Neural cell (in vitro differentiated cells): ENCODE measurements around the gene FUBP3. TPM values are rescaled to one million over a fixed set of nuclear protein-coding genes. Genes with fewer than 3 reads are reported as not detected.

ENCODE experiments used
- H2AFZ ChIP-seq: fragments of 200-600, 300-800 bp; sonication (generic), shearing (Covaris generic); 2 replicates; pipeline ENCODE4 v1.6.0; 2014; ENCODE audit warnings: low read depth, mild to moderate bottlenecking, antibody characterized with exemption, low read length, moderate library complexity
- H3F3A ChIP-seq: fragments of 200-600 bp; shearing (Covaris generic); 2 replicates; pipeline ENCODE4 v1.6.1; 2016; ENCODE audit warnings: mild to moderate bottlenecking, moderate library complexity, mixed read lengths, antibody characterized with exemption, low read length; ENCODE audit not compliant: insufficient read depth, poor library complexity, severe bottlenecking
- H3K27ac ChIP-seq: fragments of 200-600, 300-800 bp; sonication (generic), shearing (Covaris generic); 2 replicates; pipeline ENCODE4 v1.5.1; 2014; ENCODE audit warnings: mild to moderate bottlenecking, low read length, moderate library complexity
- H3K27me3 ChIP-seq: fragments of 300-800, 200-600 bp; sonication (generic), shearing (Covaris generic); 2 replicates; pipeline ENCODE4 v1.6.0; 2014; ENCODE audit warnings: mild to moderate bottlenecking, low read depth, low read length, moderate library complexity; ENCODE audit not compliant: insufficient read depth
- H3K36me3 ChIP-seq: fragments of 300-800, 200-600 bp; sonication (generic), shearing (Covaris generic); 2 replicates; pipeline ENCODE4 v1.5.1; 2014; ENCODE audit warnings: mild to moderate bottlenecking, antibody characterized with exemption, low read length, moderate library complexity; ENCODE audit not compliant: insufficient read depth
- H3K4me2 ChIP-seq: fragments of 300-800, 200-600 bp; sonication (generic), shearing (Covaris generic); 2 replicates; pipeline ENCODE4 v1.6.0; 2014; ENCODE audit warnings: mild to moderate bottlenecking, low read length
- H3K4me3 ChIP-seq: fragments of 300-800, 200-600 bp; sonication (generic), shearing (Covaris generic); 2 replicates; pipeline ENCODE4 v1.5.1; 2014; ENCODE audit warnings: mild to moderate bottlenecking, low read length, moderate library complexity
- H3K79me2 ChIP-seq: fragments of 200-600 bp; shearing (Covaris generic); replicated peaks from 2 replicates; pipeline ENCODE4 v1.6.0; 2014; ENCODE audit warnings: mild to moderate bottlenecking, low read length, moderate library complexity; ENCODE audit not compliant: insufficient read depth
- H3K9ac ChIP-seq: fragments of 300-800, 200-600 bp; sonication (generic), shearing (Covaris generic); 2 replicates; pipeline ENCODE4 v1.6.1; 2016; ENCODE audit warnings: mild to moderate bottlenecking, low read length, mixed read lengths
- H3K9me2 ChIP-seq: fragments of 200-600 bp; shearing (Covaris generic); 2 replicates; pipeline ENCODE4 v1.6.1; 2016; ENCODE audit warnings: mild to moderate bottlenecking, low read length, mixed read lengths; ENCODE audit not compliant: insufficient read depth
- H3K9me3 ChIP-seq: fragments of 200-600, 300-800 bp; sonication (generic), shearing (Covaris generic); 2 replicates; pipeline ENCODE4 v1.6.1; 2016; ENCODE audit warnings: mild to moderate bottlenecking, mixed run types, low read length, moderate library complexity, mixed read lengths
- H4K20me1 ChIP-seq: fragments of 200-600 bp; shearing (Covaris generic); 2 replicates; pipeline ENCODE4 v1.6.1; 2016; ENCODE audit warnings: mild to moderate bottlenecking, mixed run types; ENCODE audit not compliant: insufficient read depth
- EP300 ChIP-seq: fragments of 450-650 bp; conservative IDR thresholded peaks from 2 replicates; pipeline ENCODE4 v1.6.1; 2014; ENCODE audit warnings: antibody characterized with exemption, mild to moderate bottlenecking, moderate library complexity; ENCODE audit not compliant: poor library complexity, severe bottlenecking
- EZH2 ChIP-seq: fragments of 200-600, 300-800 bp; shearing (Covaris generic), sonication (generic); IDR thresholded peaks from 2 replicates; pipeline ENCODE4 v1.6.1; 2014; ENCODE audit warnings: antibody characterized with exemption, low read length, borderline replicate concordance, mild to moderate bottlenecking; ENCODE audit not compliant: insufficient read depth, poor library complexity, severe bottlenecking
- MXI1 ChIP-seq: fragments of 450-650 bp; conservative IDR thresholded peaks from 2 replicates; pipeline ENCODE4 v1.6.1; 2014; ENCODE audit warnings: antibody characterized with exemption, mild to moderate bottlenecking; ENCODE audit not compliant: poor library complexity, severe bottlenecking
- POLR2AphosphoS5 ChIP-seq: IDR thresholded peaks from 2 replicates; pipeline ENCODE4 v1.6.1; 2012
- RAD21 ChIP-seq: fragments of 450-650 bp; conservative IDR thresholded peaks from 2 replicates; pipeline ENCODE4 v1.6.1; 2014; ENCODE audit warnings: antibody characterized with exemption, mild to moderate bottlenecking, moderate library complexity
- SMC3 ChIP-seq: fragments of 450-650 bp; conservative IDR thresholded peaks from 2 replicates; pipeline ENCODE4 v1.6.1; 2014; ENCODE audit warnings: antibody characterized with exemption, mild to moderate bottlenecking, moderate library complexity; ENCODE audit not compliant: poor library complexity
- TAF1 ChIP-seq: IDR thresholded peaks from 2 replicates; pipeline ENCODE4 v1.6.1; 2012; ENCODE audit warnings: low read depth
- polyA plus RNA-seq: library from polyadenylated mRNA; depleted of rRNA; stranded (reverse); fragments of >200 nt; gene quantifications from 2 replicates; pipeline ENCODE4 v1.2.3, GENCODE V29; 2014
- TF ChIP-seq, protein P1 (sequence below): IDR thresholded peaks from 2 replicates; pipeline ENCODE4 v1.6.1; 2012; ENCODE audit warnings: borderline replicate concordance
- TF ChIP-seq, protein P2 (sequence below): fragments of 450-650 bp; IDR thresholded peaks from 2 replicates; pipeline ENCODE4 v1.5.1; 2014; ENCODE audit warnings: antibody characterized with exemption, mild to moderate bottlenecking, moderate library complexity; ENCODE audit not compliant: poor library complexity, severe bottlenecking

The FUBP3 gene
- polyA plus RNA-seq, 1 donor from 2014 or later = 70.5 TPM

DNA sequence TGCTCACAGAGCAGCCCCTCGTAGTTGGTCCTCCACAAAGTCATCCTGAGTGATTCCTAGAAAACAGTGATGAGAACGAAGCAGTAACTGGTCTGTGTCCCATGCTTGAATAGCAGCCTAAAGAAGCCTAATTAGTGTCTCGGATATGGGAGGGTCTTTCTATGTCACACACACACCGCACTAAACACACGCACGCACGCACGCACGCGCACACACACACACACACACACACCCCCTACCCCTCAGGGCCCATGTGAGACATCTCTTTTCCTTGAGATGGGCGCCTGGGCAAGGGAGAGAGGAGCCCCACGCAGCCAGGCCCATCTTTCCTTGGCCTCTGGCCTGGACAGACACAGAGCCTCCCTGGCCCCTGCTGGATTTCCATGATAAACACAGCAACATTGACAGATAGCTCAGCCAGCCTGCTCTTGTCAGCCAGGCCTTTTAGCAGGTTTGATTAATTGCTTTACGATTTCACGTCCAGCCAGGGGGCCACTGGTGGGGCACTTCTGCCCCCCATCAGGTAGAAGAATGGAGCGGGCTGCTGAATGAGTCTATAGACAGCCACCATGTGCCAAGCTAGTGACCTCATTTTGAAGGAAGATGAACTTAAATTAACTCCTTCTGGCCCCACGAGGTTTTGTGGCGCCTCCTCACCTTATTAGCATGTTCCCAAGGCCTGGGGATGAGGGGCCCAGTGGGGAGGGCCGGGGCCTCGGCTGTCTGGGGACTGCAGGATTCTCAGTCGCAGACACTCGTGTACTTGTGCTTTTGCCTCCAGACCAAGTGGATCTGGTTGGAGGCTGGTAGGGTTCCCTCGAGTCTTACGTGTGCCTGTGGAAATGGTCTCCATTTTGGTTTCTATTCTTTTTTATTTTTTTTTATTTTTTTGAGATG, 48.8 kb downstream of the FUBP3 start:
- no peak overlapping the region for H3K9ac ChIP-seq
- no peak overlapping the region for H3K27ac ChIP-seq
- TF ChIP-seq MXI1 (no peak), SMC3 (no peak), POLR2AphosphoS5 (no peak), EP300 (no peak)
- TF ChIP-seq, protein P1, sequence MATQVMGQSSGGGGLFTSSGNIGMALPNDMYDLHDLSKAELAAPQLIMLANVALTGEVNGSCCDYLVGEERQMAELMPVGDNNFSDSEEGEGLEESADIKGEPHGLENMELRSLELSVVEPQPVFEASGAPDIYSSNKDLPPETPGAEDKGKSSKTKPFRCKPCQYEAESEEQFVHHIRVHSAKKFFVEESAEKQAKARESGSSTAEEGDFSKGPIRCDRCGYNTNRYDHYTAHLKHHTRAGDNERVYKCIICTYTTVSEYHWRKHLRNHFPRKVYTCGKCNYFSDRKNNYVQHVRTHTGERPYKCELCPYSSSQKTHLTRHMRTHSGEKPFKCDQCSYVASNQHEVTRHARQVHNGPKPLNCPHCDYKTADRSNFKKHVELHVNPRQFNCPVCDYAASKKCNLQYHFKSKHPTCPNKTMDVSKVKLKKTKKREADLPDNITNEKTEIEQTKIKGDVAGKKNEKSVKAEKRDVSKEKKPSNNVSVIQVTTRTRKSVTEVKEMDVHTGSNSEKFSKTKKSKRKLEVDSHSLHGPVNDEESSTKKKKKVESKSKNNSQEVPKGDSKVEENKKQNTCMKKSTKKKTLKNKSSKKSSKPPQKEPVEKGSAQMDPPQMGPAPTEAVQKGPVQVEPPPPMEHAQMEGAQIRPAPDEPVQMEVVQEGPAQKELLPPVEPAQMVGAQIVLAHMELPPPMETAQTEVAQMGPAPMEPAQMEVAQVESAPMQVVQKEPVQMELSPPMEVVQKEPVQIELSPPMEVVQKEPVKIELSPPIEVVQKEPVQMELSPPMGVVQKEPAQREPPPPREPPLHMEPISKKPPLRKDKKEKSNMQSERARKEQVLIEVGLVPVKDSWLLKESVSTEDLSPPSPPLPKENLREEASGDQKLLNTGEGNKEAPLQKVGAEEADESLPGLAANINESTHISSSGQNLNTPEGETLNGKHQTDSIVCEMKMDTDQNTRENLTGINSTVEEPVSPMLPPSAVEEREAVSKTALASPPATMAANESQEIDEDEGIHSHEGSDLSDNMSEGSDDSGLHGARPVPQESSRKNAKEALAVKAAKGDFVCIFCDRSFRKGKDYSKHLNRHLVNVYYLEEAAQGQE = no peak
- H3K36me3 ChIP-seq = no peaks in the 10 kb centered on the region
- no peaks in the 10 kb centered on the region for H4K20me1 ChIP-seq
- no peaks in the 10 kb centered on the region for H3K9me3 ChIP-seq
- no peak overlapping the region for H3K4me2 ChIP-seq
- H3K4me3 ChIP-seq = no peak overlapping the region
- H3K27me3 ChIP-seq = no peaks in the 10 kb centered on the region
- no peak overlapping the region for H2AFZ ChIP-seq
- no peaks in the 10 kb centered on the region for H3K9me2 ChIP-seq
- no peaks in the 10 kb centered on the region for H3K79me2 ChIP-seq
- H3F3A ChIP-seq = no peaks in the 10 kb centered on the region

DNA sequence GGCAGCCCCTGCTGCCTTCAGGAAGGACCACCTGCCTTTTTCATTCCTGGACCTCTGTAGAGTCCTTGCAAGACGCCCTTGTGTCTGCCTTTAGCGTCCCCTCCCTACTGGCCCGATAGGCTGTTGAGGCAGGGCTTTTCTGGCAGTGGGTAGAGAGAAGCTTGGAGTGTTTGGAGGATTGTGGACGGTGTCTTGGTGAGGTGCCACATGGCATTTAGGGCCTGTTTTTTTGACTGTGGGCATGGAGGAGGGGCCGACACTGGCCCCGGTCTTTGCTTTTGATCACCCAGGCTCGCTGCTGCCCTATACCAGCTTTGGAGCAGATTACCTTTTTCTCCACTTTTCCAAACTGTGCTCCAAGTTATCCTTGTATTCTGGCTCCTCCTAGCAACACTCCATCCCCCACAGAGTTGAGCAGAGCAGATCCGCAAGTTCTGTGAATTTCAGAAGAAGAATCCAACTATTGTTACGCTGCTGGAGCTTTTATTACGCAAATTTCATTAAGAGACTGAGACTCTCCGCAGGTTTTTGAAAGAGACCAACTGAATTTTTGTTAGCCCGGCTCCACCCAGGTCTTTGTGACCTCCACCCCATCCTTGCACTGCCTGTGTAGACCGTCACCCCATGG, 50.2 kb downstream of the FUBP3 start:
- Histone ChIP-seq H3K27me3 (no peaks in the 10 kb centered on the region), H3F3A (no peaks in the 10 kb centered on the region), H2AFZ (no peak overlapping the region), H3K79me2 (no peaks in the 10 kb centered on the region), H4K20me1 (no peaks in the 10 kb centered on the region), H3K9me2 (no peaks in the 10 kb centered on the region), H3K9me3 (no peaks in the 10 kb centered on the region), H3K4me3 (no peak overlapping the region), H3K9ac (no peak overlapping the region), H3K4me2 (no peak overlapping the region), H3K36me3 (no peaks in the 10 kb centered on the region), H3K27ac (no peak overlapping the region)
- TF ChIP-seq EP300 = no peak
- TF ChIP-seq MXI1 = no peak
- no peak for TF ChIP-seq RAD21
- TF ChIP-seq, protein P2, sequence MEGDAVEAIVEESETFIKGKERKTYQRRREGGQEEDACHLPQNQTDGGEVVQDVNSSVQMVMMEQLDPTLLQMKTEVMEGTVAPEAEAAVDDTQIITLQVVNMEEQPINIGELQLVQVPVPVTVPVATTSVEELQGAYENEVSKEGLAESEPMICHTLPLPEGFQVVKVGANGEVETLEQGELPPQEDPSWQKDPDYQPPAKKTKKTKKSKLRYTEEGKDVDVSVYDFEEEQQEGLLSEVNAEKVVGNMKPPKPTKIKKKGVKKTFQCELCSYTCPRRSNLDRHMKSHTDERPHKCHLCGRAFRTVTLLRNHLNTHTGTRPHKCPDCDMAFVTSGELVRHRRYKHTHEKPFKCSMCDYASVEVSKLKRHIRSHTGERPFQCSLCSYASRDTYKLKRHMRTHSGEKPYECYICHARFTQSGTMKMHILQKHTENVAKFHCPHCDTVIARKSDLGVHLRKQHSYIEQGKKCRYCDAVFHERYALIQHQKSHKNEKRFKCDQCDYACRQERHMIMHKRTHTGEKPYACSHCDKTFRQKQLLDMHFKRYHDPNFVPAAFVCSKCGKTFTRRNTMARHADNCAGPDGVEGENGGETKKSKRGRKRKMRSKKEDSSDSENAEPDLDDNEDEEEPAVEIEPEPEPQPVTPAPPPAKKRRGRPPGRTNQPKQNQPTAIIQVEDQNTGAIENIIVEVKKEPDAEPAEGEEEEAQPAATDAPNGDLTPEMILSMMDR = no peak
- no peak for TF ChIP-seq TAF1
- TF ChIP-seq EZH2 = no peak
- no peak for TF ChIP-seq POLR2AphosphoS5
- TF ChIP-seq, protein P1 = no peak
- TF ChIP-seq SMC3 = no peak
